OCI-LY1 (cell line): ENCODE results near the gene HEYL.

Source experiments
- H2AFZ ChIP-seq: fragments of 200-600 bp; sonication (generic), shearing (Covaris generic); 2 replicates; pipeline ENCODE4 v1.6.0; 2014; ENCODE audit warnings: antibody characterized with exemption, mild to moderate bottlenecking, low read length
- H3F3A ChIP-seq: fragments of 200-600 bp; sonication (generic), shearing (Covaris generic); 2 replicates; pipeline ENCODE4 v1.6.0; 2014; ENCODE audit warnings: mild to moderate bottlenecking, antibody characterized with exemption, low read length, moderate library complexity; ENCODE audit not compliant: insufficient read depth
- H3K27ac ChIP-seq: fragments of 200-600 bp; sonication (generic); 2 replicates; pipeline ENCODE4 v1.5.1; 2014; ENCODE audit warnings: low read length, mixed run types, mild to moderate bottlenecking, low read depth; ENCODE audit not compliant: poor library complexity, severe bottlenecking
- H3K27me3 ChIP-seq: fragments of 200-600 bp; sonication (generic); 2 replicates; pipeline ENCODE4 v1.6.0; 2014; ENCODE audit warnings: antibody characterized with exemption, mild to moderate bottlenecking, low read length, moderate library complexity; ENCODE audit not compliant: insufficient read depth
- H3K36me3 ChIP-seq: fragments of 200-600 bp; sonication (generic); 2 replicates; pipeline ENCODE4 v1.6.1; 2014; ENCODE audit warnings: mild to moderate bottlenecking, antibody characterized with exemption, low read length, moderate library complexity, mixed read lengths; ENCODE audit not compliant: insufficient read depth
- H3K4me1 ChIP-seq: fragments of 200-600 bp; sonication (generic); 2 replicates; pipeline ENCODE4 v1.5.1; 2014; ENCODE audit warnings: mild to moderate bottlenecking, low read length, moderate library complexity; ENCODE audit not compliant: insufficient read depth, severe bottlenecking
- H3K4me2 ChIP-seq: fragments of 200-600 bp; sonication (generic), shearing (Covaris generic); 2 replicates; pipeline ENCODE4 v1.6.1; 2014; ENCODE audit warnings: low read length
- H3K4me3 ChIP-seq: fragments of 200-600 bp; sonication (generic); 2 replicates; pipeline ENCODE4 v1.5.1; 2014; ENCODE audit warnings: low read length, low read depth, mild to moderate bottlenecking, mixed read lengths; ENCODE audit not compliant: poor library complexity, severe bottlenecking
- H3K79me2 ChIP-seq: fragments of 200-600 bp; shearing (Covaris generic); 2 replicates; pipeline ENCODE4 v1.6.1; 2016; ENCODE audit warnings: mixed run types, low read length, mixed read lengths; ENCODE audit not compliant: insufficient read depth
- H3K9ac ChIP-seq: fragments of 200-600 bp; sonication (generic), shearing (Covaris generic); 2 replicates; pipeline ENCODE4 v1.6.1; 2014; ENCODE audit warnings: mild to moderate bottlenecking, low read length, mixed read lengths
- H3K9me2 ChIP-seq: fragments of 200-600 bp; sonication (generic), shearing (Covaris generic); 2 replicates; pipeline ENCODE4 v1.6.1; 2014; ENCODE audit warnings: low read depth, mild to moderate bottlenecking, low read length, mixed read lengths
- H3K9me3 ChIP-seq: fragments of 200-600 bp; shearing (Covaris generic); 2 replicates; pipeline ENCODE4 v1.6.1; 2014; ENCODE audit warnings: low read length, mixed read lengths
- H4K20me1 ChIP-seq: fragments of 200-600 bp; sonication (generic), shearing (Covaris generic); 2 replicates; pipeline ENCODE4 v1.6.0; 2016; ENCODE audit warnings: mild to moderate bottlenecking, low read length; ENCODE audit not compliant: insufficient read depth
- EZH2 ChIP-seq: fragments of 200-600 bp; sonication (generic), shearing (Covaris generic); IDR thresholded peaks from 2 replicates; pipeline ENCODE4 v1.8.0; 2017; ENCODE audit warnings: borderline replicate concordance, mixed run types, mild to moderate bottlenecking, antibody characterized with exemption, low read length, moderate library complexity, mixed read lengths
- TF ChIP-seq, protein P1 (sequence below): fragments of 200-600 bp; sonication (generic), shearing (Covaris generic); IDR thresholded peaks from 2 replicates; pipeline ENCODE4 v1.5.1; 2017; ENCODE audit warnings: mild to moderate bottlenecking, antibody characterized with exemption, low read length, moderate library complexity, mixed read lengths

HEYL gene

GRCh38 chr1:39687243-39687642, 47.8 kb upstream of the HEYL start:
- Histone ChIP-seq H3K27ac (no peak overlapping the region), H3K4me2 (no peak overlapping the region), H3K27me3 (no peaks in the 10 kb centered on the region), H3K36me3 (no peaks in the 10 kb centered on the region), H3F3A (no peaks in the 10 kb centered on the region), H3K9me3 (no peaks in the 10 kb centered on the region), H3K9ac (no peak overlapping the region), H3K9me2 (no peaks in the 10 kb centered on the region), H3K4me1 (peaks cover 5% of the 10 kb centered on the region), H2AFZ (no peak overlapping the region), H4K20me1 (no peaks in the 10 kb centered on the region), H3K79me2 (no peaks in the 10 kb centered on the region), H3K4me3 (no peak overlapping the region)
- no peak for TF ChIP-seq EZH2
- TF ChIP-seq, protein P1, sequence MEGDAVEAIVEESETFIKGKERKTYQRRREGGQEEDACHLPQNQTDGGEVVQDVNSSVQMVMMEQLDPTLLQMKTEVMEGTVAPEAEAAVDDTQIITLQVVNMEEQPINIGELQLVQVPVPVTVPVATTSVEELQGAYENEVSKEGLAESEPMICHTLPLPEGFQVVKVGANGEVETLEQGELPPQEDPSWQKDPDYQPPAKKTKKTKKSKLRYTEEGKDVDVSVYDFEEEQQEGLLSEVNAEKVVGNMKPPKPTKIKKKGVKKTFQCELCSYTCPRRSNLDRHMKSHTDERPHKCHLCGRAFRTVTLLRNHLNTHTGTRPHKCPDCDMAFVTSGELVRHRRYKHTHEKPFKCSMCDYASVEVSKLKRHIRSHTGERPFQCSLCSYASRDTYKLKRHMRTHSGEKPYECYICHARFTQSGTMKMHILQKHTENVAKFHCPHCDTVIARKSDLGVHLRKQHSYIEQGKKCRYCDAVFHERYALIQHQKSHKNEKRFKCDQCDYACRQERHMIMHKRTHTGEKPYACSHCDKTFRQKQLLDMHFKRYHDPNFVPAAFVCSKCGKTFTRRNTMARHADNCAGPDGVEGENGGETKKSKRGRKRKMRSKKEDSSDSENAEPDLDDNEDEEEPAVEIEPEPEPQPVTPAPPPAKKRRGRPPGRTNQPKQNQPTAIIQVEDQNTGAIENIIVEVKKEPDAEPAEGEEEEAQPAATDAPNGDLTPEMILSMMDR: no peak

- no peak for TF ChIP-seq EZH2
- TF ChIP-seq, protein P1: no peak
- Histone ChIP-seq H3K9me2 (no peaks in the 10 kb centered on the region), H3K27ac (no peak overlapping the region), H3K4me1 (no peaks in the 10 kb centered on the region), H2AFZ (no peak overlapping the region), H3K9me3 (no peaks in the 10 kb centered on the region), H3K4me3 (no peak overlapping the region), H3K9ac (no peak overlapping the region), H3K4me2 (no peak overlapping the region), H3K27me3 (no peaks in the 10 kb centered on the region), H3K79me2 (no peaks in the 10 kb centered on the region), H3F3A (no peaks in the 10 kb centered on the region), H3K36me3 (no peaks in the 10 kb centered on the region), H4K20me1 (no peaks in the 10 kb centered on the region)
Observed at GRCh38 chr1:39685071-39685470, 45.6 kb upstream of the HEYL start.

DNA sequence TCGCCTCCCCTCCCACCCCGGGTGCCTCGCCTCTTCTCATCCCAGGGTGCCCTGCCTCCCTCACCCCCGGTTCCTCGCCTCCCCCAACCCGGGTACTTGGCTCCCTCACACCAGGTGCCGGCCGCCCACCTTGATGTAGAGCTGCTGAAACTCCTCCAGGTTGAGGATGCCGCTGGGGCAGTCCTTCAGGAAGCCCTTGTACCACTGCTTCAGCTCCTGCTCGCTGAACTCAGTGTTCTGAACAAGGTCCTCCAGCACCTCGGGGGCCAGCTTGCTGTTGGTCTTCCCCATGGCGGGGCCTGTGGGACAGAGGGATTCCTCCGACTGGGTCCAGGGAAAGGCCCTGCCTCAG, 44.8 kb upstream of the HEYL start:
- Histone ChIP-seq H3K4me3 (no peak overlapping the region), H4K20me1 (no peaks in the 10 kb centered on the region), H3K27me3 (no peaks in the 10 kb centered on the region), H3K36me3 (no peaks in the 10 kb centered on the region), H3K9ac (no peak overlapping the region), H3K27ac (no peak overlapping the region), H3K4me2 (no peak overlapping the region), H3K4me1 (no peaks in the 10 kb centered on the region), H3K9me3 (no peaks in the 10 kb centered on the region), H3F3A (no peaks in the 10 kb centered on the region), H2AFZ (no peak overlapping the region), H3K9me2 (no peaks in the 10 kb centered on the region), H3K79me2 (no peaks in the 10 kb centered on the region)
- TF ChIP-seq EZH2: no peak
- TF ChIP-seq, protein P1: no peak
